Measurements from ENCODE around the gene DEFB114. TPM values are rescaled to one million over a fixed set of nuclear protein-coding genes. Genes with fewer than 3 reads are reported as not detected.

Gene DEFB114
- total RNA-seq, 4 donors from 2014 or later: not detected

GRCh38 chr6:49978332-49979226 lies 14.6 kb upstream of the DEFB114 start:
- DNase-seq (ENCODE audit: low spot score in 2 of 2): no peak
- Histone ChIP-seq H3K4me3 (no peak overlapping the region), H3K27ac (no peak overlapping the region), H3K27me3 (no peaks in the 10 kb centered on the region), H3K9me3 (no peaks in the 10 kb centered on the region), H3K4me1 (no peaks in the 10 kb centered on the region), H3K36me3 (no peaks in the 10 kb centered on the region)
- TF ChIP-seq EP300 (IDR thresholded peaks at IDR 0.05) (no peak), CTCF (IDR thresholded peaks at IDR 0.05) (no peak), POLR2AphosphoS5 (IDR thresholded peaks at IDR 0.05) (no peak), POLR2A (IDR thresholded peaks at IDR 0.05) (no peak)
- WGBS: 44% methylated on average over 3 of the region's 3 CpGs

GRCh38 chr6:49969605-49970004 lies 5.6 kb upstream of the DEFB114 start, which contains the start of gene DEFB113:
DEFB113 (minus strand) TSS chr6:49969625; CDS start chr6:49969625, 0 bp downstream.
- 26% methylated on average over 2 of the region's 2 CpGs for WGBS
- Histone ChIP-seq H3K36me3 (no peaks in the 10 kb centered on the region), H3K27me3 (no peaks in the 10 kb centered on the region), H3K27ac (no peak within 1 kb of the TSS), H3K4me3 (no peak within 1 kb of the TSS), H3K4me1 (no peaks in the 10 kb centered on the region), H3K9me3 (no peaks in the 10 kb centered on the region)
- no peak for DNase-seq (ENCODE audit: low spot score in 2 of 2)
- TF ChIP-seq CTCF (IDR thresholded peaks at IDR 0.05): no peak
- TF ChIP-seq POLR2AphosphoS5 (IDR thresholded peaks at IDR 0.05): no peak
- no peak for TF ChIP-seq POLR2A (IDR thresholded peaks at IDR 0.05)
- no peak for TF ChIP-seq EP300 (IDR thresholded peaks at IDR 0.05)

- DNase-seq (ENCODE audit: low spot score in 2 of 2): no peak
- TF ChIP-seq CTCF (IDR thresholded peaks at IDR 0.05): no peak
- TF ChIP-seq EP300 (IDR thresholded peaks at IDR 0.05): no peak
- TF ChIP-seq POLR2AphosphoS5 (IDR thresholded peaks at IDR 0.05): no peak
- no peak for TF ChIP-seq POLR2A (IDR thresholded peaks at IDR 0.05)
- Histone ChIP-seq H3K36me3 (no peaks in the 10 kb centered on the region), H3K27me3 (no peaks in the 10 kb centered on the region), H3K9me3 (no peaks in the 10 kb centered on the region), H3K27ac (no peak overlapping the region), H3K4me1 (no peaks in the 10 kb centered on the region), H3K4me3 (no peak overlapping the region)
- 67% methylated on average over 2 of the region's 2 CpGs for whole genome bisulfite sequencing
These were observed 2.9 kb upstream of the DEFB114 start for GRCh38 chr6:49966823-49967222.

- DNase-seq (ENCODE audit: low spot score in 2 of 2): no peak
- 41% methylated on average over 2 of the region's 2 CpGs for WGBS
- H3K36me3 ChIP-seq: no peaks in the 10 kb centered on the region
- no peaks in the 10 kb centered on the region for H3K4me1 ChIP-seq
- no peak overlapping the region for H3K4me3 ChIP-seq
- H3K27ac ChIP-seq: no peak overlapping the region
- TF ChIP-seq EP300 (IDR thresholded peaks at IDR 0.05): no peak
- TF ChIP-seq POLR2AphosphoS5 (IDR thresholded peaks at IDR 0.05): no peak
- no peak for TF ChIP-seq CTCF (IDR thresholded peaks at IDR 0.05)
- TF ChIP-seq POLR2A (IDR thresholded peaks at IDR 0.05): no peak
- no peaks in the 10 kb centered on the region for H3K9me3 ChIP-seq
- H3K27me3 ChIP-seq: no peaks in the 10 kb centered on the region
These were observed 2.4 kb upstream of the DEFB114 start for GRCh38 chr6:49966334-49966733.

- H3K27me3 ChIP-seq: no peaks in the 10 kb centered on the region
- TF ChIP-seq POLR2AphosphoS5 (IDR thresholded peaks at IDR 0.05): no peak
- TF ChIP-seq CTCF (IDR thresholded peaks at IDR 0.05): no peak
- TF ChIP-seq POLR2A (IDR thresholded peaks at IDR 0.05): no peak
- TF ChIP-seq EP300 (IDR thresholded peaks at IDR 0.05): no peak
- H3K4me1 ChIP-seq: no peaks in the 10 kb centered on the region
- no peaks in the 10 kb centered on the region for H3K36me3 ChIP-seq
- WGBS: 87% methylated on average over 1 of the region's 1 CpG
- no peak overlapping the region for H3K27ac ChIP-seq
- no peak for DNase-seq (ENCODE audit: low spot score in 2 of 2)
- no peaks in the 10 kb centered on the region for H3K9me3 ChIP-seq
- no peak overlapping the region for H3K4me3 ChIP-seq
These were observed 5.8 kb downstream of the DEFB114 start for GRCh38 chr6:49958180-49958579.
